Fibroblast of skin of abdomen (primary cell): ENCODE results near the gene SLC16A7.

Experiments used
- DNase-seq: peaks from one replicate; pipeline ENCODE4 v3.0.0-alpha.2; 2013

The SLC16A7 gene

GRCh38 chr12:59624732-59625460, 29.1 kb downstream of the SLC16A7 start:
- DNase-seq: no peak

DNA sequence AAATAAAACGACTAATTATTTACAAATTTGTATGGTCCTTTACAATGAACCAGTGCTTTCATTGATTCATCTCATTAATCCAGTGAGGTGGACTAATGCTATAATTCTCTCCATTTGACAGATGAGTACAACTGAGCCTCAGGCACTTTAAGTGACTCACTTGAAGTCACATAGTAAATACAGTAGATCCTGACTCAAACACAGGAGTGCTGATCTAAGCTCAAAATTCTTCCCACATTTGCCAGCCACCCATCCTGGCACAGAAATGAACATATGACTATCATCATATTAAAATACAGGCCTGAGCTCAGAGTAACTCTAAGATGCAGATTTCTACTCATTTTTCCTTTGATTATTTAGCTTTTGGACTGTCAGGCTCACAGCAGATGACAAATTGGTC, 30.6 kb downstream of the SLC16A7 start:
- peak; percentile 12 for DNase-seq

DNA sequence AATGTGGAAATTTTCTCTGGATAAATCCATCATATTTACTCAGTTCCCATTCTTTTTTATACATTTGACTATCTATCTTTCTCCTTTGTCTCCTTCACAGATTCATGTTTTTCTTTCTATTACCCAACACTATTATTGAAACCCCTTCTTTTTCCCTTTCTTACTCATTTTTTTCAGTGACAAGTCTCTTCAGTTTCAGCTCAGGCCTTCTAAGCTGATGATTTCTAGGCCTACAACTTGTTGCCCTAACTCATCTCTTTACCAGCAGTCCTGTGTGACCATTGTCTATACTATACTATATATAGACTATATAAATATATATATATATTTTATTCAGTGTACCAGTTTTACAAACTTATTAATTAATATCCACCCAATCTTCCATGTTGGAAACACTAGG, 31.8 kb downstream of the SLC16A7 start:
- DNase-seq: no peak

GRCh38 chr12:59629890-59630289, 34.1 kb downstream of the SLC16A7 start:
- DNase-seq: no peak

DNA sequence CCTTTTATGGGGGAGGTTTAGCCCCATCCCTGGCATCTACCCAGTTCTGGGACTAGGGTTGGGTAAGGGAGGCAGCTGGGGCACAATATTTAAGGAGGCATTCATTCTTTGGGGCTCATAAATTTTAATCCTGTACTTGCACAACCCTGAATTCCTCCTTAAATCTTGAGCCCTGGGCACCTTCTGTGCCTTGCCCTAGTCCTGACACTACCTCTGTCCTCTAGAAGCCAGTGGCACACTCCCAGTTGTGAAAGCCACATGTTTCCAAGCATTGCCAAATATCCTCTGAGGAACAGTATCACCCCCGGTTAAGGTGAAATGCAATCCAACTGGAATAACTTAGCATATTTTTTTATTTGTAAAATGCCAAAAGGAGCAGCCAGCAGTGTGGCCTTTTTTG, 36.6 kb downstream of the SLC16A7 start:
- no peak for DNase-seq

- no peak for DNase-seq
Observed at GRCh38 chr12:59634254-59634653, 38.4 kb downstream of the SLC16A7 start.

DNA sequence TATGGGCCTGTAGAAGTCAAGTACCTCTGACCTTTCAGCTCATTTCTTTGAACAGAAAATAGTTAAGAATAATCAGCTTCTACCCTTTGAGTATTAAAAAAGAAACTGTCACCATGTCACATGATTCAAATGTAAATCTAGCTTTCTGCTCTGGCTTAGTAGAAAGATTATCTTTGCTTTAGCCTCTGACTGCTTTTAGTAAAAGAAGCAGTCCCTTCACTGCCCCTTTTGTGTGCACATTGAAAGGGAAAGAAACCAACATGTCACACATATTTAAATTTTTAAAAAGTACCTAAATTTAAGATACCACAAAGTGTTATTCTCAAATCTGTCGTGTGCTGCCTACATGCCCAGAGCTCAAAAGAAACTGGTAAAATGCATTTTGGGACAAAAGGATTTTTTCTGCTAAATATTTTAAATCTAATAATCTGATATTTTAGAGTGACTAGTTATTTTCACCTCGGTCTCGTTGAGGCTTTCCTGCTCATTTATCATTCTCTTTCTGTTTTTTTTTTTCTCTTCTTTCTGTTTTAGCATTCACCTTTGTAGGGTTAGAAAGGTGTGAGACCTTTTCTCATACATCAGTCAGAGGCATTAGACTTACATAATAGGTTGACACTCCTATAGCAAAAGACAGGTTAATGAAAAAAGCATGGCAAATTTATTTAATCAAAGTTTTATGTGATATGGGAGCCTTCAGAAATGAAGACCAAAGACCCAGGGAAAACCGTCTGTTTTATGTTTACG, 41.3 kb downstream of the SLC16A7 start:
- no peak for DNase-seq

DNA sequence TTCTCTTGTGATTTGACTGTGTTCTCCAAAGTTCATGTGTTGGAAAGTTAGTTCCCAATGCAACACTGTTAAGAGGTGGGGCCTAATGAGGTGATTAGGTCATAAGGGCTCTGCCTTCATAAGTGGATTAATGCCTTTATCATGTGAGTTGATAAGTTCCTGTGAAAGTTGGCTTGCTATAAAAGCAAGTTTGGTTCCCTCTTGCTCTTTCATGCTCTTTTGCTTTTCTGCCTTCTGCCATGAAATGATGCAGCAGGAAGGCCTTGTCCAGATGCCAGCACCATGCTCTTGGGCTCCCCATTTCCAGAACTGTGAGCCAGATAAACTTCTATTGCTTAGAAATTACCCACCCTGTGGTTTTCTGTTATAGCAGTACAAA, 41.9 kb downstream of the SLC16A7 start:
- no peak for DNase-seq

- no peak for DNase-seq
Observed at GRCh38 chr12:59643550-59643949, 47.7 kb downstream of the SLC16A7 start.

DNA sequence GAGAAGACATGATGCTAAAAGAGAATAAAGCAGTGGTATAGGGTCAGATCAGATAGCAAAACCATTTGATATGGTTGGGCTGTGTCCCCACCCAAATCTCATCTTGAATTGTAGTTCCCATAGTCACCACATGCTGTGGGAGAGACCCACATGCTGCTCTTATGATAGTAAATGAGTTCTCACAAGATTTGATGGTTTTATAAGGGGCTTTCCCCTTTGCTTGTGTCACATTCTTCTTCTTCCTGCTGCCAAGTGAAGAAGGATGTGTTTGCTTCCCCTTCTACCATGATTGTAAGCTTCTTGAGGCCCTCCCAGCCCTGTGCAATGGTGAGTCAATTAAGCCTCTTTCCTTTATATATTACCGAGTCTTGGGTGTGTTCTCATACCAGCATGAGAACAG, 49.4 kb downstream of the SLC16A7 start:
- no peak for DNase-seq

DNA sequence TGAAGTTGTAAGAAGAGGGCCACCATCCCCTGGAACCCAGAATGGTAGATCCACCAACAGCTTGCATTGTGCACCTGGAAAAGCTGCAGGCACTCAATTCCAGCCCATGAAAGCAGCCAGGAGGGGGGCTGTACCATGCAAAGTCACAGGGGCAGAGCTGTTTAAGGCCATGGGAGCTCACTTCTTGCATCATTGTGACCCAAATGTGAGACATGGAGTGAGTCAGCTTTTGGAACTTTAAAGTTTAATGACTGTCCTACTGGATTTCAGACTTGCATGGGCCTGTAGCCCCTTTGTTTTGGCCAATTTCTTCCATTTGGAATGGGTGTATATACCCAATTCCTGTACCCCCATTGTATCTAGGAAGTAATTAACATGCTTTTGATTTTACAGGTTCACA, 50.8 kb downstream of the SLC16A7 start:
- no peak for DNase-seq

DNA sequence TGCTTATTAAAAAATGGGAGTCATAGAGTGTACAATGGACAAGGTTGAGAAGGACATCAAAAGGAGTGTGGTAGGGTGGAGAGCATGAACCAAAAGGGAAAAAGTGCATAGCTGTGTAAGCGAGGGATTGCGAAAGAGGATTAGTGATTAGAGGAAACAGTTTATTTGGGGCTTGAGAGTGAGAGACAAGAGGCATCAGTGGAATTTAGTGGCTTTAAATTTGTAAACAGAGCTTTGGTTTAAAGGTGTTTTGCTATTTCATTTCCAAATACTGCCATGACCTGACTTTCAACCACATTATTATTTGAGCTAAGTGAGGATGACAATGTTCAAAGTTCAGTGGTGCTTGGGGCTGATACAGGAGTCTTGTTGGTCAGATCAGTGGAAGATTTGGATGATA, 53.4 kb downstream of the SLC16A7 start:
- DNase-seq: peak; percentile 4

DNA sequence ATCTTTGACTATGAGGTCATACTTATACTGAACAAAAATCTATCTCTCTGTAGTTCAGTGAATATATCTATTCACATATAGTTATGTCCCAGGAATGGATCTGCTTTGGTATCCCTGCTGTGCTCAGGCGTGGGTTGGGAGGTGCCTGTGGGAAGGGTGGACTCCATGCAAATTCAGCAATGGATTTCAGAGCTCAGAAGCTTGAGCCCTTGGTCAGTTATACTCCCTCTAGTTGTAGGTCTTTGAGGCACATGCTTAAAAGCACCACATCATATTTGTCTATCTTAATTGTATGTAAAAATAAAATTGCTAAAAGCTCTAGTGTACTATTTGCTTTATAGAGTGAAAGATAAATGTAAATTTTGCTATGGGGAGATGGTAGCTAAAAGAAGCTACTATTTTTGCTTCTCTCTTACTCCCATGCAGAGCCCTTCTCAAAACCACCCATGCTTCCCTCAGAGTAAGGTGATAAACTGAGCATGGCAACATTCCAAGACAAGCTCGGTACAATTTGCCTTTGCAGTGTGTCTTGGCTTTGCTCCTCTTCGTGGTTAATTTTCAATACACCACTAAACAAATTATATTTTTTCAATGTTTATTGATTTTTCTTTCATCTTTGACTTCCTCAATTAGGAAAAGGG, 54.9 kb downstream of the SLC16A7 start:
- peak; percentile 9 for DNase-seq

GRCh38 chr12:59651229-59651920, 55.5 kb downstream of the SLC16A7 start:
- peak; percentile 60 for DNase-seq

DNA sequence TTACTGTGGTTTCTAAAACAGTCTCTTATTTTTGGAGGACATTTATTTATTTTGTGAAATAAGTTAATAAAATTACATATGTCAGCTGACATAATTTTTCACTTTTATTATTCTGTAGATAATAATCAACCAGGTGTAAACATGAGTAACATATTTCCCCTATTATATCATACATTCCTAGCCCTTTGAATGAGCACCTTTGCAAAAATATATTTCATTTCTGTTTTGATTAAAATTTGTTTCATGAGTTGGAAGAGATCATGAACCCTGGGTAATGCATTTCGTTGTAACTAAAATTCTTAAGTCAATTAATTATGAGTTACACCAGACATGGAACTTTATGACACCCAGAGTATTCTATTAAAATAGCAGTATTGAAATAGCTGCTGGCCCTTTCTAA, 56.3 kb downstream of the SLC16A7 start:
- DNase-seq: no peak

GRCh38 chr12:59654061-59654460, 58.2 kb downstream of the SLC16A7 start:
- no peak for DNase-seq

DNA sequence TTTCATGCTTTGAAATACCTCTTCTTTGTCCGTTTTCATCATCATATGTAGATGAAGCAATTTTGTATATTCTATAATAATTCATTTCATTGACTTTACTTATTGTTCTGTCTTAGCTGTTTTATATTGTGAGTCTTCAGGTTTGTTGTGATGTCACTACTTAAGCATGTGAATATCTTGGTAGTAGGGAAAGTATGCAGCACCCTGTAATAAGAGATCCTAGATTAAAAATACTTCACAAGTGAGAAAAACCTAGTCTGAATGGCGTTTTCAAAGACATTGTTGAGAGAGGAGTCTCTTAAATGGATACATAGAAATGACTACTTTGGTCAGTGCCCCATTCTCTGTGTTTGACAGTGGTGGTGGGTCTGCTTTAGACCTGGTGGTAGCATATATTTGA, 61.4 kb downstream of the SLC16A7 start:
- DNase-seq: peak; percentile 61

- DNase-seq: no peak
Observed at GRCh38 chr12:59657711-59658110, 61.9 kb downstream of the SLC16A7 start.

DNA sequence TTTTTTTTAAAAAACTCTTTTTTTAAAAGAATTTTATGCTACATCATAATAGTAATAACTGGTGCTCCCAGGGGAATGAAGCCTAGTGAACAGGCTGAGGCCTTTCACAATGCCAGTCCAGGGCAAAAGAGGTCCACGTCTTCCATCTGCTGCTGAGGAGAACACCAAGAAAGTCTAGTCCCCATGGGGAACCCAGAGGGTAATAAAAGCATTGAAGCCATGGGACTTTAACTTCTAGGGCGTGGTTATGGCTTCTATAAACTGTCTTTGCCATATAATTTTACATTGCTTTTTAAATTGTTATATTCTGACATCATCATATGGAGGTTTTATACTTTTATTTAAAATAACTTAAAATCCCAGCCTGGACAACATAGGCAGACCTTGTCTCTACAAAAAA, 64.3 kb downstream of the SLC16A7 start:
- no peak for DNase-seq

- peak; percentile 20 for DNase-seq
Observed at GRCh38 chr12:59660921-59661597, 65.2 kb downstream of the SLC16A7 start.

- no peak for DNase-seq
Observed at GRCh38 chr12:59664495-59664894, 68.7 kb downstream of the SLC16A7 start.

GRCh38 chr12:59665701-59666100, 69.9 kb downstream of the SLC16A7 start:
- DNase-seq: no peak

GRCh38 chr12:59668674-59669073, 72.8 kb downstream of the SLC16A7 start:
- DNase-seq: no peak
